ENCODE data around the gene RYR3. TPM values are rescaled to one million over a fixed set of nuclear protein-coding genes. Genes with fewer than 3 reads are reported as not detected.

The RYR3 gene
- total and polyA plus RNA-seq, 9 donors = 11.9 to 48.1 (median 33.2) TPM

GRCh38 chr15:33317896-33318295, 7.1 kb downstream of the RYR3 start:
- Histone ChIP-seq H3K27me3 (ENCODE audit: control insufficient read depth, insufficient read depth, low read length) (peaks cover 2% of the 10 kb centered on the region), H3K27ac (ENCODE audit: low read length) (no peak overlapping the region), H3K4me3 (ENCODE audit: low read length) (no peak overlapping the region), H3K9me3 (replicated peaks; ENCODE audit: control insufficient read depth, low read depth, low read length) (no peaks in the 10 kb centered on the region), H3K36me3 (ENCODE audit: control insufficient read depth, insufficient read depth, low read length) (no peaks in the 10 kb centered on the region), H3K4me1 (ENCODE audit: control insufficient read depth, insufficient read depth, low read length) (peaks cover 6% of the 10 kb centered on the region)
- no peak for DNase-seq

- 50% methylated on average over 1 of the region's 1 CpG for WGBS (ENCODE audit: insufficient coverage)
- H3K36me3 ChIP-seq (ENCODE audit: control insufficient read depth, insufficient read depth, low read length) = no peaks in the 10 kb centered on the region
- H3K4me3 ChIP-seq (ENCODE audit: low read length) = no peak overlapping the region
- no peak overlapping the region for H3K27ac ChIP-seq (ENCODE audit: low read length)
- peaks cover 2% of the 10 kb centered on the region for H3K27me3 ChIP-seq (ENCODE audit: control insufficient read depth, insufficient read depth, low read length)
- no peak for DNase-seq
- H3K4me1 ChIP-seq (ENCODE audit: control insufficient read depth, insufficient read depth, low read length) = peaks cover 6% of the 10 kb centered on the region
- no peaks in the 10 kb centered on the region for H3K9me3 ChIP-seq (replicated peaks; ENCODE audit: control insufficient read depth, low read depth, low read length)
Observed at GRCh38 chr15:33320017-33320416, 9.2 kb downstream of the RYR3 start.

GRCh38 chr15:33322091-33322490, 11.3 kb downstream of the RYR3 start:
- H3K4me3 ChIP-seq (ENCODE audit: low read length) = no peak overlapping the region
- H3K27ac ChIP-seq (ENCODE audit: low read length) = no peak overlapping the region
- no peaks in the 10 kb centered on the region for H3K27me3 ChIP-seq (ENCODE audit: control insufficient read depth, insufficient read depth, low read length)
- H3K9me3 ChIP-seq (replicated peaks; ENCODE audit: control insufficient read depth, low read depth, low read length) = no peaks in the 10 kb centered on the region
- 83% methylated on average over 2 of the region's 6 CpGs for WGBS (ENCODE audit: insufficient coverage)
- no peaks in the 10 kb centered on the region for H3K36me3 ChIP-seq (ENCODE audit: control insufficient read depth, insufficient read depth, low read length)
- H3K4me1 ChIP-seq (ENCODE audit: control insufficient read depth, insufficient read depth, low read length) = no peaks in the 10 kb centered on the region
- DNase-seq = no peak

- WGBS (ENCODE audit: insufficient coverage) = 83% methylated on average over 1 of the region's 2 CpGs
- Histone ChIP-seq H3K27me3 (ENCODE audit: control insufficient read depth, insufficient read depth, low read length) (no peaks in the 10 kb centered on the region), H3K4me3 (ENCODE audit: low read length) (no peak overlapping the region), H3K9me3 (replicated peaks; ENCODE audit: control insufficient read depth, low read depth, low read length) (no peaks in the 10 kb centered on the region), H3K4me1 (ENCODE audit: control insufficient read depth, insufficient read depth, low read length) (no peaks in the 10 kb centered on the region), H3K36me3 (ENCODE audit: control insufficient read depth, insufficient read depth, low read length) (no peaks in the 10 kb centered on the region), H3K27ac (ENCODE audit: low read length) (no peak overlapping the region)
- no peak for DNase-seq
Observed at GRCh38 chr15:33324609-33325008, 13.8 kb downstream of the RYR3 start.

- no peaks in the 10 kb centered on the region for H3K36me3 ChIP-seq (ENCODE audit: control insufficient read depth, insufficient read depth, low read length)
- H3K27me3 ChIP-seq (ENCODE audit: control insufficient read depth, insufficient read depth, low read length) = no peaks in the 10 kb centered on the region
- no peaks in the 10 kb centered on the region for H3K9me3 ChIP-seq (replicated peaks; ENCODE audit: control insufficient read depth, low read depth, low read length)
- H3K27ac ChIP-seq (ENCODE audit: low read length) = no peak overlapping the region
- no peak for DNase-seq
- no peak overlapping the region for H3K4me3 ChIP-seq (ENCODE audit: low read length)
- no peaks in the 10 kb centered on the region for H3K4me1 ChIP-seq (ENCODE audit: control insufficient read depth, insufficient read depth, low read length)
- WGBS (ENCODE audit: insufficient coverage) = no CpG with 5 or more reads among the region's 2 CpGs
Observed at GRCh38 chr15:33326908-33327307, 16.1 kb downstream of the RYR3 start.

GRCh38 chr15:33328106-33328505, 17.3 kb downstream of the RYR3 start:
- WGBS (ENCODE audit: insufficient coverage) = 61% methylated on average over 3 of the region's 3 CpGs
- H3K27ac ChIP-seq (ENCODE audit: low read length) = no peak overlapping the region

GRCh38 chr15:33329457-33329856, 18.7 kb downstream of the RYR3 start:
- WGBS (ENCODE audit: insufficient coverage) = 83% methylated on average over 1 of the region's 4 CpGs
- no peaks in the 10 kb centered on the region for H3K27me3 ChIP-seq (ENCODE audit: control insufficient read depth, insufficient read depth, low read length)
- H3K9me3 ChIP-seq (replicated peaks; ENCODE audit: control insufficient read depth, low read depth, low read length) = no peaks in the 10 kb centered on the region
- no peaks in the 10 kb centered on the region for H3K4me1 ChIP-seq (ENCODE audit: control insufficient read depth, insufficient read depth, low read length)
- H3K4me3 ChIP-seq (ENCODE audit: low read length) = no peak overlapping the region
- no peaks in the 10 kb centered on the region for H3K36me3 ChIP-seq (ENCODE audit: control insufficient read depth, insufficient read depth, low read length)
- H3K27ac ChIP-seq (ENCODE audit: low read length) = no peak overlapping the region
- DNase-seq = no peak

More at GRCh38 chr15:33328106-33328505, 17.3 kb downstream of the RYR3 start:
- no peaks in the 10 kb centered on the region for H3K4me1 ChIP-seq (ENCODE audit: control insufficient read depth, insufficient read depth, low read length)
- H3K4me3 ChIP-seq (ENCODE audit: low read length) = no peak overlapping the region
- DNase-seq = no peak
- H3K27me3 ChIP-seq (ENCODE audit: control insufficient read depth, insufficient read depth, low read length) = no peaks in the 10 kb centered on the region
- no peaks in the 10 kb centered on the region for H3K9me3 ChIP-seq (replicated peaks; ENCODE audit: control insufficient read depth, low read depth, low read length)
- no peaks in the 10 kb centered on the region for H3K36me3 ChIP-seq (ENCODE audit: control insufficient read depth, insufficient read depth, low read length)

GRCh38 chr15:33330931-33331330, 20.2 kb downstream of the RYR3 start:
- no peak overlapping the region for H3K4me3 ChIP-seq (ENCODE audit: low read length)
- DNase-seq = no peak
- no peaks in the 10 kb centered on the region for H3K4me1 ChIP-seq (ENCODE audit: control insufficient read depth, insufficient read depth, low read length)
- WGBS (ENCODE audit: insufficient coverage) = no CpG with 5 or more reads among the region's 3 CpGs
- H3K36me3 ChIP-seq (ENCODE audit: control insufficient read depth, insufficient read depth, low read length) = no peaks in the 10 kb centered on the region
- no peaks in the 10 kb centered on the region for H3K27me3 ChIP-seq (ENCODE audit: control insufficient read depth, insufficient read depth, low read length)
- no peak overlapping the region for H3K27ac ChIP-seq (ENCODE audit: low read length)
- no peaks in the 10 kb centered on the region for H3K9me3 ChIP-seq (replicated peaks; ENCODE audit: control insufficient read depth, low read depth, low read length)

- 39% methylated on average over 4 of the region's 4 CpGs for WGBS (ENCODE audit: insufficient coverage)
- no peak overlapping the region for H3K27ac ChIP-seq (ENCODE audit: low read length)
Observed at GRCh38 chr15:33341953-33342352, 31.2 kb downstream of the RYR3 start.

GRCh38 chr15:33343275-33343674, 32.5 kb downstream of the RYR3 start:
- Histone ChIP-seq H3K4me3 (ENCODE audit: low read length) (no peak overlapping the region), H3K9me3 (replicated peaks; ENCODE audit: control insufficient read depth, low read depth, low read length) (no peaks in the 10 kb centered on the region), H3K27me3 (ENCODE audit: control insufficient read depth, insufficient read depth, low read length) (no peaks in the 10 kb centered on the region), H3K27ac (ENCODE audit: low read length) (no peak overlapping the region), H3K36me3 (ENCODE audit: control insufficient read depth, insufficient read depth, low read length) (no peaks in the 10 kb centered on the region), H3K4me1 (ENCODE audit: control insufficient read depth, insufficient read depth, low read length) (no peaks in the 10 kb centered on the region)
- DNase-seq = no peak
- WGBS (ENCODE audit: insufficient coverage) = 73% methylated on average over 3 of the region's 5 CpGs

More at GRCh38 chr15:33341953-33342352, 31.2 kb downstream of the RYR3 start:
- Histone ChIP-seq H3K4me3 (ENCODE audit: low read length) (no peak overlapping the region), H3K36me3 (ENCODE audit: control insufficient read depth, insufficient read depth, low read length) (no peaks in the 10 kb centered on the region), H3K9me3 (replicated peaks; ENCODE audit: control insufficient read depth, low read depth, low read length) (no peaks in the 10 kb centered on the region), H3K4me1 (ENCODE audit: control insufficient read depth, insufficient read depth, low read length) (no peaks in the 10 kb centered on the region), H3K27me3 (ENCODE audit: control insufficient read depth, insufficient read depth, low read length) (no peaks in the 10 kb centered on the region)
- no peak for DNase-seq

GRCh38 chr15:33344111-33344510, 33.3 kb downstream of the RYR3 start:
- Histone ChIP-seq H3K9me3 (replicated peaks; ENCODE audit: control insufficient read depth, low read depth, low read length) (no peaks in the 10 kb centered on the region), H3K27me3 (ENCODE audit: control insufficient read depth, insufficient read depth, low read length) (no peaks in the 10 kb centered on the region), H3K27ac (ENCODE audit: low read length) (no peak overlapping the region), H3K4me1 (ENCODE audit: control insufficient read depth, insufficient read depth, low read length) (no peaks in the 10 kb centered on the region), H3K36me3 (ENCODE audit: control insufficient read depth, insufficient read depth, low read length) (no peaks in the 10 kb centered on the region), H3K4me3 (ENCODE audit: low read length) (no peak overlapping the region)
- DNase-seq = no peak
- WGBS (ENCODE audit: insufficient coverage) = no CpG with 5 or more reads among the region's 2 CpGs
